ENCODE measurements around the gene SNRNP70.

The SNRNP70 gene

DNA sequence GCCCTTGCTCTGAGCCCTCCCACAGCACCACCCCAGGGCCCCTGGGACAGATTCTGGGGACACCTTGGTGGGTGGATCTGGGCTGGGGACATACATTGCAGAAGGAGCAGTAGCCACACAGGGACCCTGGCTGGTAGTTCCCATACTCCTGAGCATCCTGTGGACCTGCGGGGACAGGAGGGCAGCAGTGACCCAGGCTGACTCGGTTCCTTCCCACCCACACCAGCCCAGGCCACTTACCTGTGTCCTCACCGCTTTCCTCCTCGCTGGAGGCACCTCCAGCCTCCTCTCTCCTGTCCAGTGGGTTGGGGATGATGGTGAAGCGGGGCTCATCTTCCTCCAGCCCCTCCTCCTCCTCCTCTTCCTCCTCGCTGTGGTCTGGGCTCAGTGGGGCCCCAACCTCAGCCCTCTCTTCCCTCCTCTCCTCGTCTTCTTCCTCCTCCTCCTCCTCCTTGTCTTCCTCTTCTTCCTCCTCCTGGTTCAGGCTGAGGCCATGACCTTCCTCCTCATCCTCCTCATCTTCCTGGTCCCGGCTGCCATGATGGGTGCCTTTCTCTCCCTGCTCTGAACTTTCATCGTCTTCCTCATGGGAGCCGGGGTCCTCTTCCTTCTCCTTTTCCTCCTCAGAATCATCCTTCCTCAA is 68.0 kb downstream of the SNRNP70 start:
- no peak for DNase-seq
- in situ Hi-C loops (cut with HindIII; ENCODE audit: low pct_ligation_motif_present, low pct_unique_long_range_greater_than_20kb, low sequenced_read_pairs): no loop called here

DNA sequence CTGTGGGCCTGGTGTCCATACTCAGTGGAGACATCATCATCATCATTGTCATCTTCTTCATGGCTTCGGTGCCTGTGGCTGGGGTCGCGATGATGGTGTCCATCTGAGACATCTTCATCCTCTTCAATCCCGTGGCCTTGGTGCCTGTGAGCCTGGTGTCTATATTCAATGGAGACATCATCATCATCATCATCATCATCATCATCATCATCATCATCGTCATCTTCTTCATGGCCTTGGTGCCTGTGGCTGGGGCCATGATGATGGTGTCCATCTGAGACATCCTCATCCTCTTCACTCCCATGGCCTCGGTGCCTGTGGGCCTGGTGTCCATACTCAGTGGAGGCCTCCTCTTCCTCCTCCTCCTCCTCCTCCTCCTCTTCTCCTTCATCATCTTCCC is 69.0 kb downstream of the SNRNP70 start:
- DNase-seq: no peak
- in situ Hi-C loops (cut with HindIII; ENCODE audit: low pct_ligation_motif_present, low pct_unique_long_range_greater_than_20kb, low sequenced_read_pairs): no loop called here

DNA sequence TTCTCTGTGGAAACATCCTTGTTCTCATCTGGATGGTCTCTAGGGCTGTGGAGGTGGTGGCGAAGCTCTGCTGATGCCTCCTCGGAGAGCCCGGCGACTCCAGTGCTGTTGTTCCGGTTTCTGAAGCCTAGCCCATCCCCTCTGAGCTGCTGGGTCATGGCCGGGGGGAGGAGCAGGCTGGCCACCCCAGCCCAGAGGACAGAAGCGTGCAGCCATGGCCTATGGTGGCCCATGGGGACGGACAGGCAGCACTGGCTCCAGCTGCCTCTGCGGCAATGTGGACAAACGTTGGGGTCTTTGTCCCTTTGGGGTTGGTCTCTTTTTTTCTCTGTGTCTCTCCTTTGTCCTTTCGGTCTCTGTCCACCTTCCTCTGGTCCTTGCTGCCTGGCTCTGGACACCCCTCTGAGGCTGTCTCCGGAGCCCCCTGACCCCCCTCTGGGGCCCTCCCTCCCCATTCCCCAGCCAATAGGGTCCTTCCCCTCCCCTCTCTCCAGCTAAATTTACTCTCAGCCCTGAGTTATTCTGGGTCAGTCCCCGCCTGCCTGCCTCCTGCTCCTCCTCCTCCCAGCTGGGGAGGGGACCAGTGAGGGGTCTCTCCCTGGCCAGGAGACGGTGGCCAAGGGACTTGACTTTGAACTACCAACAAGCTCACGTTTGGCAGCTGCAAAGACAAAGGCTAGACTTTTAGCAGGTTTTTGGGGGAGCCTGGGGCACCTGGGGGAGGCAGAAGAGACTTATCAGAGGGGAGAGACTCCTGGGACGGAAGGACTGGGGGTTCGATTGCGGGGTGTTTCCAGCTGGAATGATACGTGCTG is 70.0 kb downstream of the SNRNP70 start, which contains the start of gene HRC:
TSS of gene HRC (minus strand) at position 392 of the 815 bp plus-strand sequence. CDS start at position 233, 159 bp downstream.
- in situ Hi-C loops (cut with HindIII; ENCODE audit: low pct_ligation_motif_present, low pct_unique_long_range_greater_than_20kb, low sequenced_read_pairs): no loop called here
- DNase-seq: no peak

DNA sequence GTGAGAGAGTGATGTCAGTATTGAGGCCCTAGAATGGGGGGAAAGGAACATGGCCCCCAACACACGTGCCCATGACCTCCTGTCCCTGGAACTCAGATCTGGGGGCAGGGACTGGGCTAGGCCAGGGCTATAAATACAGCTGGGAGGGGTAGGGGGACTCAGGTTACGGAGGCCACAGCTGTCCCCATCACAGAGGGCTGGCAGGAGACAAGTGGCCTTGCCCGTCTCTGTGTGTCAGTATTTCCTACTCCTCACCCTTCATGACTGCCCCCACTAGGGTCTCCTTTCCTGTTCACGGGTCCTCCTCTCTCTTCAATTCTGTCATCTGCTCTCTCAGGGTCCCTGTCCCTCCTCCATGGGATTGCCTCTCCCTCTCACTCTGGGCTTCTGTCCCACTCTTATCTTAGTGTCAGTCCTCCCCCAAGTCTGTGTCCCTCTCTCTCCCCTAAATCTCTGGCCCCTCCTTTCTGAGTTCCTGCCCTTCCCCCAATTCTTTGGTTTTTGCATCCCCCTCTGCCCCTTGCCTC is 70.6 kb downstream of the SNRNP70 start:
- DNase-seq: no peak
- in situ Hi-C loops (cut with HindIII; ENCODE audit: low pct_ligation_motif_present, low pct_unique_long_range_greater_than_20kb, low sequenced_read_pairs): no loop called here

DNA sequence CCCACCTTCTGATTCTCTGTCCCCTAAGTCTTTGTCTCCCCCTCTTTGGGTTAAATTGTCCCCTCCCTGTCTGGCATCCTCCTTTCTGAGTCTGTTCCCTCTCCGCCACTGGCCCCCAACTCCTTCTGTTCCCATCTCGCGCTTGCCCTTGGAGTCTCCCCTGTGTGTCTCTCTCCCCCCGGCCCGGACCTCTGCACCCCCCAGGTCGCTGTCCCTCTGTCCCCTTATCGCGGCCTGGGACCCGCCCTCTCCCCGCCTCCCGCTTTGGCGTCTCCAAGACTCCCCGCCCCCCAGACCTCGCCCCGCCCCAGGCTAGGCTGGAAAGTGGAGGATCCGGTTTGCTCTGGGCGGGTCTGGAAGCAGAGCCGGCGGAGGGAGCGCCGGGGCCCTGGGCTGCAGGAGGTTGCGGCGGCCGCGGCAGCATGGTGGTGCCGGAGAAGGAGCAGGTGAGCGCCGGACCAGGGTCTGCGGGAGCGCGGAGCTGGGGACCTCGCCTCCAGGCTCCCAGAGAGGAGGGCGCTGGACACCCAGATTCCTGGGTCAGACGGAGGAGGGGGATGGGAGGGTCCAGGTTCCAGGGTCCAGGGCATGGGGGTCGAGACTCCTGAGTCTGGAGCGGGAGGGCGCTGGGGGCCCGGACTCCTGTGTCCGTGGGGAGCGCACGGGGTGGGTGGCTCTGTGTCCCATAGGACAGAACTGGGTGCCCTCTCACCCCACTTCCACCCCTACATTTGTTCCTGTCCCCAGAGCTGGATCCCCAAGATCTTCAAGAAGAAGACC is 72.4 kb downstream of the SNRNP70 start, which contains the start of gene TRPM4:
TSS of gene TRPM4 (plus strand) at position 348 of the 780 bp plus-strand sequence. CDS start at position 423, 75 bp downstream.
- in situ Hi-C loops (cut with HindIII; ENCODE audit: low pct_ligation_motif_present, low pct_unique_long_range_greater_than_20kb, low sequenced_read_pairs): no loop called here
- DNase-seq: peak; percentile 80
